Measurements from ENCODE around the gene OTUD3.
"Not testable (repeated sequence)": the region's sequence is repeated elsewhere in the genome, so short reads cannot be mapped to it uniquely, and the experiment has no call there.

The OTUD3 gene

DNA sequence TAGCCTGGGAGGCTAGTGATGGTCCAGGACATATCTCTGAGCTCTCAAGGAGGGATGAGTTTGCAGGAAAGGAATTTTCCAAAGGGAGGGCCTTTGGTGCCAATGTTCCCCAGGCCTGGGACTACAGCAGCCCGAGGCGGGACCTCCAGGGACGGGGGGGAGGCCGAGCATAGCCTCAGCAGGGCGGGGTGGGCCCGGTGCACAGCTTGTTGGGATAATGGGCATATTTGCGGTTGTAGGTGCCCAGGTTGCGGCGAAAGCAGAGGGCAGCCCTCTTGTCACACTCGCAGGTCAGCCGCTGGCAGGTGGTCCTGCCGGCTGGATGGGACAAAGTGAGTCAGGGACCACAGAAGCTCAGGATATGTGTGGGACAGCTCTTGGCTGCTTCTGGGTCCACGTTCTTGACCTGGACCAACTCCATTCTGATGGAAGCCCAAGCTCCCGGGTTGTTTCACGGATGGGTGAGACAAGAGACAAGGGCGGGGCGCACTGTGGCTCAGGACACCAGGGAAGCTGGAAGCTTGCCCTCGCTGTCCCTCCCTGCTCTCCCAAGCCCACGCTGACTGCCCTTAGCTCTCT is 38.0 kb downstream of the OTUD3 start:
- no peaks in the 10 kb centered on the region for H3K36me3 Mint-ChIP-seq (ENCODE audit: low read depth)
- H3K4me1 Mint-ChIP-seq (ENCODE audit: low read depth): peaks cover 2% of the 10 kb centered on the region
- no peak overlapping the region for H3K27ac Mint-ChIP-seq
- no peaks in the 10 kb centered on the region for H3K27me3 Mint-ChIP-seq (ENCODE audit: low read depth)
- no peaks in the 10 kb centered on the region for H3K9me3 Mint-ChIP-seq
- H3K4me3 Mint-ChIP-seq: no peak overlapping the region

DNA sequence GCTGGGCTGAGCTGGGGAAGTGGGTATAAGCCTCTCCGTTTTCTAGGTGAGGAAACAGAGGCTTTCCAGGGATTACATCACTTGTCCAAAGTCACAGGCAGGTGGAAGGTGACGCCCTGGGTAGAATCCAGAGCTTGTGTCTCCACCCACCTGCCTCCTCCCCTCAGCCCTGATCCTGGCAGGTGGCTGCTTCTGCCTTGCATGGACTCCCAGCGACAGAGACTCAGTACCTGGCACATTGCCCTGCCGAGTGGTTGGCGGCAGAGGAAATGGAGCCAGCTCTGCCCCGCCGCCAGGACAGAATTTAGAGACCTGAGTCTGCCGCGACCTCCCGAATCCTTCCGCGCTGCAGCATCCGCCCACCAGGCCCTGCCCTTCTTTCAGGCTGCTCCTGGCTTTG is 39.1 kb downstream of the OTUD3 start:
- no peaks in the 10 kb centered on the region for H3K27me3 Mint-ChIP-seq (ENCODE audit: low read depth)
- H3K36me3 Mint-ChIP-seq (ENCODE audit: low read depth): no peaks in the 10 kb centered on the region
- peaks cover 2% of the 10 kb centered on the region for H3K4me1 Mint-ChIP-seq (ENCODE audit: low read depth)
- no peak overlapping the region for H3K27ac Mint-ChIP-seq
- no peak overlapping the region for H3K4me3 Mint-ChIP-seq
- no peaks in the 10 kb centered on the region for H3K9me3 Mint-ChIP-seq

DNA sequence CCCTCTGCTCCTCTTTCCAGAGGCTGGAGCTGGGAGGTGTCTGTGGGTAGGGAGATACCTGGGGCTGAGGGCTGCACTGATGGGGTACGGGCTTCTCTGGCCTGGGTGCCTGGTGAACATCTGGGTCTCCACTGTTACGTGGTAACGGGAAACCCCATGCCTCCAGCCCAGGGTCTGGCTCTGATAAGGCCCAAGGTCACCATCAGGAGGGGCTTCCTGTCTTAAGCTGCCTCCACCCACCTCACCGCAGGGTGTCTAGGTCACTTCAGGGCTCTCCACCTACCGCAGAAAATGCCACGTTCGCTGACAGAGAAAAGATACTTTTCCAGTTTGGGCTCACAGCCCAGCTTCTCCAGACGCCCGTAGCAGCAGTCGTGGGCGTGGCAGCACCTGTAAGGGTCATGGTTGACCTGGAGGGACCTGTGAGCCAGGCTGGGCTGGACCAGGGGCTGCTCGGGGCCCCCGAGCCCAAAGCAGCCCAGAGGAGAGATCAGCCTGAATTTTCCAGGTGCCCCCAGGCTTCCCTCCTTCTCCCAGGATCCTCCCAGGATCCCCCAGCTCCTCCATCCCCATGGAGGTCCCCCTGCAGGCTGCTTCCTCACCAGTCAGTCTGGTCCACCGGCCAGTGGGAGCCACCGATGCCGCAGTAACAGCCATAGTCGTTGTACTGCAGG is 40.0 kb downstream of the OTUD3 start:
- H3K4me3 Mint-ChIP-seq: no peak overlapping the region
- no peaks in the 10 kb centered on the region for H3K9me3 Mint-ChIP-seq
- H3K27me3 Mint-ChIP-seq (ENCODE audit: low read depth): no peaks in the 10 kb centered on the region
- peaks cover 2% of the 10 kb centered on the region for H3K4me1 Mint-ChIP-seq (ENCODE audit: low read depth)
- H3K36me3 Mint-ChIP-seq (ENCODE audit: low read depth): no peaks in the 10 kb centered on the region
- no peak overlapping the region for H3K27ac Mint-ChIP-seq

DNA sequence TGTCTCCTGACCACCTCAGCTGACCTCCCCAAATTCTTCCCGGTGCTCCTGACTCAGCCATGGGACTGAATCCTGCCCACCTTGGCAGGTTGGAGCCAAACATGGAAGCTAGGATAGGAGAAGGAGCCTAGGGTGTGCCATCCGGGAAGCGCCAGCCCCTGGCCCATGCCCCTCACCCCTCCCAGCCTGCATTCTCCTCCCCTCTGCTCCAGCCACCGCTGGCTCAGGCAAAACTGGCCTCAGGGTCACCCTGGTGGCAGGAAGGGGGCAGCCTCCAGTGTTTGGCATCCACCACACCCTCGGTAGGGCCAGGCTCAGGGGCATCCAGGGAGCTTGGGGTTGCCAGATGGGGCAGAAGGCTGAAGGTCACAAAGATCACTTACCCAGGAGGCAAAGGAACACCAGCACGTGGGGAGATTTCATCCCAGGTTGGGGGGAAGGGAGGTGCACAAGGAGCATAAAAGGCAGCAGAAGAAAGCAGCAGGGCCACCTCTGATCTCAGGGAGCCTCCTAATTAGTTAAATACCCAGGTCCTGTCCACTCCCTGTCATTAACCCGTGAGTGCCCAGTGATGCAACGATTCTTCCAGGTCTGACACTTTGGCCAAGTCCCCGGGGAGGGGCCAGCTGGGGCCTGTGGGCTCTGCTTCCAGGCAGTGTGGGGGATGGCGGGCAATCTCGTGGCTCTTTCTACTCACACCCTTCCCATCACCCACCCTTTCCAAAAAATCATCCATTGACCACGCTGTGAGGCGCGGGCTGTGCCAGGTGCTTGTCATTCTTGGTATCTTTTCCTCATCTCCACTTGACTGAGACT is 41.1 kb downstream of the OTUD3 start, which contains the start of gene PLA2G2E:
PLA2G2E (minus strand) TSS at position 481 of the 816 bp plus-strand sequence; CDS start at position 423, 58 bp downstream.
- Mint-ChIP-seq H3K4me1 (ENCODE audit: low read depth) (no peaks in the 10 kb centered on the region), H3K4me3 (no peak within 1 kb of the TSS), H3K27me3 (ENCODE audit: low read depth) (no peaks in the 10 kb centered on the region), H3K36me3 (ENCODE audit: low read depth) (no peaks in the 10 kb centered on the region), H3K9me3 (no peaks in the 10 kb centered on the region), H3K27ac (no peak within 1 kb of the TSS)

DNA sequence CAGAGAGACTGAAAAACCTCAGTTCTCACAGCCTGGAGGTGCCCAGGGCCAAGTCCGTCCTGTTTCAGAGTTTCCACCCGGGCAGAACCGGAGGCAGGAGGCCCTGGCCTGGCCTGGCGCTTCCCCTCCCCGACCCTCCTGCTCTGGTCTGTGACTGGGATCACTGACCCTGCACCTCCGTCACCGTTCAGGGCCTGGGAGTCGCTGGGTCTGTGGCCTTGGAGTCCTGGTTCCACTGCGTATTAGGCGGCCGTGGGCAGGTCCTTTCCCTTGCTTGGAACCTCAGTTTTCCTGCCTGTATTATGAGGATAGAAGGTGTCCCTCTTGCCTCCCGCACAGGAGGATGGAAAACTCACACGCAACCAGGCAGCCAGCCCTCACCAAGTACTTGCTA is 41.8 kb downstream of the OTUD3 start:
- no peaks in the 10 kb centered on the region for H3K9me3 Mint-ChIP-seq
- H3K27ac Mint-ChIP-seq: no peak overlapping the region
- H3K4me3 Mint-ChIP-seq: no peak overlapping the region
- H3K36me3 Mint-ChIP-seq (ENCODE audit: low read depth): no peaks in the 10 kb centered on the region
- H3K4me1 Mint-ChIP-seq (ENCODE audit: low read depth): no peaks in the 10 kb centered on the region
- no peaks in the 10 kb centered on the region for H3K27me3 Mint-ChIP-seq (ENCODE audit: low read depth)

DNA sequence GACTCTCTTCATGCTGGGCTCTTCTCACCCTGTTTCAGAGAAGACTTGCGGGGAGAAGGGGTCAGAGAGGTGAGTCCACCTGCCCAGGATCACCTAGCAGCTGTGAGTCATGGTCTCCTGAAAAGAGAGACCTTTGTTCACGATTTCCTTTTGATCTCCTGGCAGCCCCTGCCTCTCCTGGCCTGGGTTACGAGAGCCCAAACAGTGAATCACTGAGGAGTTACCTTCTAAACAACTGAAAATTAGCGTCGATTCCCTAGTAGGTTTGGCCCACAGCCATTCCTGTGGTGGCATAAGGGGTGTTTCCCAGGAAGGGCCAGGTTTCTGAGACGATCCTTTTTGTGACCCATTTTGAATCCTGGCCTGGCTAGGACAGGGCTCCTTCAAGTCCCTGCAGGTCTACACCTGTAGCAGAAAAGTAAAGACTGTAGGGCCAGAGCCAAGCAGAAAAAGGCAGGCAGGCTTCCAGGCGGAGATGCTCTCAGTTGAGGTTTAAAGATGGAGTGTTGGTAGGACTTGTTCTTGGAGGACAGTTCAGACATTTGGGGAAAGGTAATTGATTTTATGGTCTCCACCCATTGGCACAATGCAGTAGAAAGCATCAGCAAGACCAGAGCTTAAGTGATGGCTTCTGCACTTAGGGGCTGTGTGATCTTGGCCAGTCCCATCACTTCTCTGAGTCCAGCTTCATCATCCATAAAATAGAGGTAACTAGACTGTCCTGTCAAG is 43.3 kb downstream of the OTUD3 start:
- H3K36me3 Mint-ChIP-seq (ENCODE audit: low read depth): no peaks in the 10 kb centered on the region
- H3K9me3 Mint-ChIP-seq: peaks cover 5% of the 10 kb centered on the region
- H3K4me3 Mint-ChIP-seq: no peak overlapping the region
- H3K4me1 Mint-ChIP-seq (ENCODE audit: low read depth): no peaks in the 10 kb centered on the region
- no peak overlapping the region for H3K27ac Mint-ChIP-seq
- no peaks in the 10 kb centered on the region for H3K27me3 Mint-ChIP-seq (ENCODE audit: low read depth)

DNA sequence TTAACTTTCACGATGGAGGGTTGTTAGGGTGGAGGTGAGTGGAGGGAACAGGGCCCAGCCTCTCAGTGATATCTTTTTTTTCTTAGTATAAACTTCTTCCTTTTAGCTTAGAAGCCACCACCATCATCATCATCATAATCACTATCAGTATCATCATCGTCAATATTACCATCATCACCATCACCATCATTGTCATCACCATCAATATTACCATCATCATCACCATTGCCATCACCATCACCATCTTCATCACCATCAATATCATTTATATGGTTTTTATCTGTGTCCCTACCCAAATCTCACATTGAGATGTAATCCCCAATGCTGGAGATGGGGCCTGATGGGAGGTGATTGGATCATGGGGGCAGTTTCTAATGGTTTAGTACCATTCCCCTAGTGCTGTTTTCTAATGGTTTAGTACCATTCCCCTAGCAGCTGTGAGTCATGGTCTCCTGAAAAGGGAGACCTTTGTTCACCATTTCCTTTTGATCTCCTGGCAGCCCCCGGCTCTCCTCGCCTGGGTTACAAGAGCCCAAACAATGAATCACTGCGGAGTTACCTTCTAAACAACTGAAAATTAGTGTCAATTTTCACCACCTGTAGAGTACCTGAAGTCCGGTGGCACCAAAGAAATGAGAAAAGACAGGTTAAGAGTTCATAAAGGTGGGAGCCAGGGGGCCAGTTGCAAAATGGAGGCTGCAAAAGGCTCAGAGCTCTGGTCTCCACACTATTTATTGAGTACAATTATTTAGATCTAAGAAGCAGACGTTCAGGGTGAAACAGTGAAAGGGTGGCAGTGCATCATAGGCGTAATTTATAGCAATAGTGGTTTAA is 44.3 kb downstream of the OTUD3 start:
- H3K27ac Mint-ChIP-seq: no peak overlapping the region
- H3K27me3 Mint-ChIP-seq (ENCODE audit: low read depth): no peaks in the 10 kb centered on the region
- no peaks in the 10 kb centered on the region for H3K36me3 Mint-ChIP-seq (ENCODE audit: low read depth)
- H3K9me3 Mint-ChIP-seq: peaks cover 12% of the 10 kb centered on the region
- no peak overlapping the region for H3K4me3 Mint-ChIP-seq
- no peaks in the 10 kb centered on the region for H3K4me1 Mint-ChIP-seq (ENCODE audit: low read depth)

DNA sequence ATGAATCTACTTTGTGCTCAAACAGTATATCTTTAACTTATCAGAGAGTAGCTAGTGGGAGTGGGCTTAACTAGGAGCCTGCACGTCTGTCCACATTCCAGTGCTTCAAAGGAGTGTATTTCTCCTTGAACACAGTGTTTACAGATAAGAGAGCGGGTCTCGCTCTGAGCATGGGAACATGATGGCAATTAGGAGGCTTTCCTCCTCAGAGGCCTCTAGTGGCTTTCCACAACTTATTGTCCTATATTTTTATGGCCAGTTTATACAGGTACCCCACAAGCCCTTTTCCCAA is 44.9 kb downstream of the OTUD3 start:
- peaks cover 17% of the 10 kb centered on the region for H3K9me3 Mint-ChIP-seq
- not testable (repeated sequence) for H3K4me3 Mint-ChIP-seq; H3K27ac Mint-ChIP-seq; H3K36me3 Mint-ChIP-seq (ENCODE audit: low read depth); H3K4me1 Mint-ChIP-seq (ENCODE audit: low read depth); H3K27me3 Mint-ChIP-seq (ENCODE audit: low read depth)

DNA sequence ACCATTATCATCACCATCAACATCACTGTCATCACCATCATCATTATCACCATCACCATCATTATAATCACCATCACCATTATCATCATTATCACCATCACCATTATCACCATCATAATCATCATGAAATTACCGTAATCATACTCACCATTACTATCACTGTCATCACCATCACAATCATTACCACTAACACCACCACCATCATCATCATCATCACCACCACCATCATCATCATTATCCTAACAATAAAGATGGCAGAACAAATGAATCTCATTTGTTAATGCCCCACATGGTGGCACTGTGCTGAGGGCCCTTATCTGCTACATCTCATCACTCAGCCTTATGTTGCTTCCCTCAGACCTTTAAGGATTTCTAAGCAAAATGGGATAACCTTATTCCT is 50.7 kb downstream of the OTUD3 start:
- Mint-ChIP-seq H3K4me3 (no peak overlapping the region), H3K36me3 (ENCODE audit: low read depth) (no peaks in the 10 kb centered on the region), H3K4me1 (ENCODE audit: low read depth) (no peaks in the 10 kb centered on the region), H3K27ac (no peak overlapping the region), H3K27me3 (ENCODE audit: low read depth) (no peaks in the 10 kb centered on the region), H3K9me3 (peaks cover 29% of the 10 kb centered on the region)

DNA sequence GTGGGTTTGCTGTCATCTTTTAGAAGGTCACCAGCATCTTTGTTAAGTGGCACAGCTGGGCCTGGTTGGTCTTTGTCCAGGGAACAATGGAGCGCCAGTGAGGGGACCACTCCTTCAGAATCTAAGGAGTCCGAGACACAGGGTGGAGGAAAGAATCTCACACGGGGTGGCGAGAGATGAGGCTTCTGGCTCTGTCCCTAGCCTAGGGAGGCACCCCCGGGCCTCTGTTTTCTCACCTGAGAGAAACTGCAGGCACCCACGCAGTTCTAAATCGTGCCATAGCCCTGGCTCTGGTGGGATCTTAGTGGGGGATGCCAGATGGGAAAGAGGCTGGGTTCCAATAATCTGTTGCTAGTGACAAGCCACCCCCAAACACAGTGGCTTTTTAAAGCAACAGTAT is 52.1 kb downstream of the OTUD3 start:
- no peaks in the 10 kb centered on the region for H3K36me3 Mint-ChIP-seq (ENCODE audit: low read depth)
- H3K4me1 Mint-ChIP-seq (ENCODE audit: low read depth): no peaks in the 10 kb centered on the region
- no peak overlapping the region for H3K4me3 Mint-ChIP-seq
- H3K27ac Mint-ChIP-seq: no peak overlapping the region
- H3K9me3 Mint-ChIP-seq: peaks cover 27% of the 10 kb centered on the region
- H3K27me3 Mint-ChIP-seq (ENCODE audit: low read depth): no peaks in the 10 kb centered on the region

DNA sequence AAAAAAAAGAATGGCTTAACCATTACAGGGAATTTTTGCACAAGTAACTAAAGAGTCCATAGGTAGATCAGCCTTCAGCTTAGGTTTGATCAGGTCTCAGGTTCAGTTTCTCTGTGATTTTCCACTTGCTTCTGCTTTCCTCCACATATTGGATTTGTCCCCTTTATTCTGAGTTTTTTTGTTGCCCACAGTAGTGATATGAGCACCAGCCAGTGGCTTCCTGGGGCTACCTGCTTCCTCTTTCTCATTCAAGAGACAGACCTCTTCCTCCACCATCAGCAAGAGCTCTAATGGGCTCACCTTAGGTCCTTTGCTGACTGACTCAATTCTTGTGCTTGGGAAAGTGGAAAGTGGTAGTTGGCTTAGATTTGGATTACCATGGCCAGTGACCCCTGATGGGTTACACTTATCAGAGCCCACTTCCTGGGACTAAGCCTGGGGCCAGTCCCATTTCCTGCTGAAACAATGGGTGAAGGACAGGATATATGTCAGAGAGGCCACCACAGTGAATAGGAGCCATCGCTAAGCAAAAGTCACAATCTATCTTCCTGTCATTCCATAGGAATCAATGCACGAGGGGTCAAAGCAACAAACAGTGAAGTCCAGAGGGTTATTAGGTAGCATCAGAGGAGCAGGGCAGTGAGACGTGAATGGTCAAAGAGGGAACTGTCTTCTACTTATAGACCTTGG is 54.0 kb downstream of the OTUD3 start:
- Mint-ChIP-seq H3K36me3 (ENCODE audit: low read depth) (no peaks in the 10 kb centered on the region), H3K9me3 (peaks cover 20% of the 10 kb centered on the region), H3K4me1 (ENCODE audit: low read depth) (no peaks in the 10 kb centered on the region), H3K27ac (no peak overlapping the region), H3K27me3 (ENCODE audit: low read depth) (no peaks in the 10 kb centered on the region), H3K4me3 (no peak overlapping the region)

DNA sequence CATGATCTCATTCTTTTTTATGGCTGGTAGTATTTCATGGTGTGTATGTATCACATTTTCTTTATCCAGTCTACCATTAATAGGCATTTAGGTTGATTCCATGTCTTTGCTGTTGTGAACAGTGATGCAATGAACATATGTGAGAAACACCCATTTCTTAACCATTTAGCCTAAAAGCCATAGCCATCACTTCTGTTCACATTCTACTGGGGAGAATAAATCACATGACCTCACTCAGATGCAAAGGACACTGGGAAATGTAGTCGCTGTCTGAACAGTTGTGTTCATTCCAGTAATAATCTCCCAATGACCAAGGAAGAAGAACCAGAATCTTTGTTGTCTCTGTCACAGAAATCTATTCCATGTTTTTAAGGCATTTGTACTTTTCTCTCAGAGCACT is 56.3 kb downstream of the OTUD3 start:
- H3K27me3 Mint-ChIP-seq (ENCODE audit: low read depth): no peaks in the 10 kb centered on the region
- no peak overlapping the region for H3K4me3 Mint-ChIP-seq
- no peaks in the 10 kb centered on the region for H3K9me3 Mint-ChIP-seq
- no peaks in the 10 kb centered on the region for H3K4me1 Mint-ChIP-seq (ENCODE audit: low read depth)
- no peak overlapping the region for H3K27ac Mint-ChIP-seq
- no peaks in the 10 kb centered on the region for H3K36me3 Mint-ChIP-seq (ENCODE audit: low read depth)

DNA sequence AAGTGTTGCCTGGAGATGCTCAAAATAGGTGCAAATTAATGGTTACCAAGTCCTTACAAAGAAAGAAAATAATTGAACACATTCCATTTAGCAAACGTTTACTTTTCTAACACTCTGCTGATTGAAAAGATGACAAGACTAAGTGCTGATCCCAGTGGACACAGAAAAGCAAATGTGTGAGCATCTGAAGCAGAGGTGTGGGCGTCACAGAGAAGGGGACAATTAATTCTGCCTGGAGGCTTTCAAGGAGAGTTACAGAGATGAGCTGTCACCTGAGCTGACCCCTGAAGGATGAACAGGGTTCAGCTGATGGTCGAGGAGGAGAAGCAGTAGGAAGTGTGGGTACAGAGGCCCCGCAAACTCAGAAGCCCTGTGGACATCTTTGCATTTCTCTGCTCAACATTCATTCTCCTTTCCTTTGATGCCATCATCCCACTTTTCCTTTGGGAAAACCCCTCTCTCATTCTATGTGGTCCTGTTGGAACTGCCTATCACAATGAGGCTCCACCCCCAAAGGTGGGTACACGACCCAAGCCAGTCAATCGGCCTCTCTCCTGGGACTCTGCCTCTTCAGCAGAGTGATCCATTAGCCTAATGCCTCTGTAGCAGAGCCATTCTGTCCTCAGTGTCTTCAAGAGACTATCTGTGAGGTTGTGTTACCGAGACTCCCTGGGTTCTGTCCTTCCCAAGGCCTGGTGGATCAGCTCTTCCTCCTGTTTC is 58.5 kb downstream of the OTUD3 start:
- Mint-ChIP-seq H3K27ac (no peak overlapping the region), H3K36me3 (ENCODE audit: low read depth) (no peaks in the 10 kb centered on the region), H3K27me3 (ENCODE audit: low read depth) (no peaks in the 10 kb centered on the region), H3K4me3 (no peak overlapping the region), H3K9me3 (no peaks in the 10 kb centered on the region), H3K4me1 (ENCODE audit: low read depth) (no peaks in the 10 kb centered on the region)
